Measurements from ENCODE around the gene SPPL2B. TPM values are rescaled to one million over a fixed set of nuclear protein-coding genes. Genes with fewer than 3 reads are reported as not detected.

SPPL2B gene
- total RNA-seq, 6 donors from 2014 or later: 38.3 to 268 (median 61.7) TPM

GRCh38 chr19:2376784-2377519, 48.5 kb downstream of the SPPL2B start:
- ATAC-seq (ENCODE audit: low FRiP score in 2 of 2) (no peak), DNase-seq (peak in 1 of 2 donors; percentile 72)
- no peaks in the 10 kb centered on the region for H3K4me1 ChIP-seq
- H3K27ac ChIP-seq: no peak overlapping the region
- H3K4me3 ChIP-seq: no peak overlapping the region
- H3K9me3 ChIP-seq: peaks cover 0 to 7% (median 3%) of the 10 kb centered on the region in 4 donors
- H3K27me3 ChIP-seq: peaks cover 0 to under 1% (median 0%) of the 10 kb centered on the region in 4 donors
- 80 to 83% methylated on average over 12 to 15 of the region's 15 CpGs for WGBS, 2 donors
- no peak for TF ChIP-seq POLR2A (IDR thresholded peaks at IDR 0.05)
- TF ChIP-seq POLR2AphosphoS5 (IDR thresholded peaks at IDR 0.05): no peak
- no peak for TF ChIP-seq EP300 (IDR thresholded peaks at IDR 0.05)
- no peak for TF ChIP-seq CTCF (IDR thresholded peaks at IDR 0.05)
- no peaks in the 10 kb centered on the region for H3K36me3 ChIP-seq

- H3K27me3 ChIP-seq: no peaks in the 10 kb centered on the region
- H3K27ac ChIP-seq: no peak overlapping the region
- 83 to 98% methylated on average over 2 of the region's 2 CpGs for WGBS, 2 donors
- H3K9me3 ChIP-seq: peaks cover 0 to 7% (median 3%) of the 10 kb centered on the region in 4 donors
- peaks cover 0 to 8% (median 2%) of the 10 kb centered on the region in 4 donors for H3K4me1 ChIP-seq
- TF ChIP-seq POLR2AphosphoS5 (IDR thresholded peaks at IDR 0.05) (no peak), CTCF (IDR thresholded peaks at IDR 0.05) (no peak)
- ATAC-seq (ENCODE audit: low FRiP score in 2 of 2) (no peak), DNase-seq (no peak)
- no peaks in the 10 kb centered on the region for H3K36me3 ChIP-seq
- H3K4me3 ChIP-seq: no peak overlapping the region
These were observed 52.1 kb downstream of the SPPL2B start for GRCh38 chr19:2380567-2380966.

GRCh38 chr19:2381148-2381820, 52.8 kb downstream of the SPPL2B start:
- peaks cover 0 to 7% (median 3%) of the 10 kb centered on the region in 4 donors for H3K9me3 ChIP-seq
- 55 to 64% methylated on average over 18 of the region's 18 CpGs for WGBS, 2 donors
- no peak for DNase-seq
- no peaks in the 10 kb centered on the region for H3K27me3 ChIP-seq
- peaks cover 0 to 8% (median 2%) of the 10 kb centered on the region in 4 donors for H3K4me1 ChIP-seq
- no peak overlapping the region for H3K27ac ChIP-seq
- no peak for ATAC-seq (ENCODE audit: low FRiP score in 2 of 2)
- no peaks in the 10 kb centered on the region for H3K36me3 ChIP-seq
- H3K4me3 ChIP-seq: no peak overlapping the region
- no peak for TF ChIP-seq CTCF (IDR thresholded peaks at IDR 0.05)
- no peak for TF ChIP-seq EP300 (IDR thresholded peaks at IDR 0.05)
- no peak for TF ChIP-seq POLR2AphosphoS5 (IDR thresholded peaks at IDR 0.05)
- TF ChIP-seq POLR2A (IDR thresholded peaks at IDR 0.05): no peak

- Histone ChIP-seq H3K9me3 (peaks cover 0 to 7% (median 3%) of the 10 kb centered on the region in 4 donors), H3K27me3 (no peaks in the 10 kb centered on the region)
- WGBS, 2 donors: 86 to 88% methylated on average over 12 to 13 of the region's 13 CpGs
These were observed 54.2 kb downstream of the SPPL2B start for GRCh38 chr19:2382530-2383222.

More at GRCh38 chr19:2382530-2383222, 54.2 kb downstream of the SPPL2B start:
- ATAC-seq (ENCODE audit: low FRiP score in 2 of 2) (no peak), DNase-seq (no peak)
- H3K36me3 ChIP-seq: no peaks in the 10 kb centered on the region
- no peak overlapping the region for H3K4me3 ChIP-seq
- no peak overlapping the region for H3K27ac ChIP-seq
- peaks cover 0 to 8% (median 2%) of the 10 kb centered on the region in 4 donors for H3K4me1 ChIP-seq
- no peak for TF ChIP-seq POLR2A (IDR thresholded peaks at IDR 0.05)
- TF ChIP-seq CTCF (IDR thresholded peaks at IDR 0.05): no peak
- no peak for TF ChIP-seq POLR2AphosphoS5 (IDR thresholded peaks at IDR 0.05)
- no peak for TF ChIP-seq EP300 (IDR thresholded peaks at IDR 0.05)

All from upper lobe of left lung (tissue), 6 donors.